ENCODE measurements around the gene CPLX4. TPM values are rescaled to one million over a fixed set of nuclear protein-coding genes. Genes with fewer than 3 reads are reported as not detected.
A peak's percentile ranks its signal among the peaks of the same experiment; 100 is the strongest.

Gene CPLX4
- total and polyA plus RNA-seq, 2 experiments from 2014 or later, result not detected

DNA sequence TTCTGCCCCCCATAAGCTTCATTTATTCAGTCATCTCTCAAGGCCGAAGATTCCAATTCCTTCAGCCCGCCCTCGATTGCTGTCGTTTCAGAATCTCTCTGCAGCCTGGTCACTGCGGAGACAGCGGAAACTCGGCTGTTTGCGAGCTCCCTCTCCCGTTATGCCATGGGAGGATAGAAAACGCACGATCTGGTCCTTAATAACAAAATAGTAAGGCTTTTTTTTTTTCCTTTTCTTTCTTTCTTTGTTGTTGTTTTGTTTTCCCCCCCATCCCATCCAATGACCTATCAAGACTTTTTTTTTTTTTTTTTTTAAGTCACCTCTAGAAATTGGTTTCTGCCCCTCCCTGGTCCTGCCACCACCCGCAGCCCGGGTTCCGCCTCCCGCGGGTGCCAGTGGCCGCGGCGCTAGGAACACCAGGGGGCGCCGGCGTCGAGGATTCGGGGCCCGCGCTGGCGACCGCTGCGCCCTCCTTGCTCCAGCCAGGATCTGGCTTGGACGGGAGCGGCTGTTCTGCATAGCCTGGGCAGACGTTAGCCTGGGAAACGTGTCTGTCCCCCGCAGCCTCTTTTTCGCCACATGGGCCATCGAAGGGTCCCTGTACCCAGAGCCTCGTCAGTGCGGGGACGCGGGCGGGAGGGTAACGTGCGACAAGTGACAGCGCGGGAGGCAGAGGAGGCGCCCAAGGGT is 10.1 kb downstream of the CPLX4 start:
- H2AFZ ChIP-seq, result peak overlapping the region; percentile 52
- no peaks in the 10 kb centered on the region for H3F3A ChIP-seq (ENCODE audit: insufficient read depth)
- no peaks in the 10 kb centered on the region for H3K79me2 ChIP-seq (ENCODE audit: insufficient read depth)
- H3K4me3 ChIP-seq, result peak overlapping the region; percentile 56
- H3K9me2 ChIP-seq (ENCODE audit: insufficient read depth), result no peaks in the 10 kb centered on the region
- peak; percentile 86 for DNase-seq
- peak overlapping the region; percentile 60 for H3K4me2 ChIP-seq (ENCODE audit: unreplicated experiment)
- TF ChIP-seq EZH2phosphoT487 (IDR thresholded peaks at IDR 0.05; ENCODE audit: insufficient read depth, low read depth), result no peak
- TF ChIP-seq EZH2 (IDR thresholded peaks at IDR 0.05; ENCODE audit: insufficient read depth, poor library complexity, severe bottlenecking), result no peak
- no peak overlapping the region for H3K27ac ChIP-seq
- no peaks in the 10 kb centered on the region for H3K36me3 ChIP-seq (ENCODE audit: low read depth)
- no peaks in the 10 kb centered on the region for H4K20me1 ChIP-seq (ENCODE audit: insufficient read depth)
- H3K9me3 ChIP-seq (ENCODE audit: low read depth), result no peaks in the 10 kb centered on the region
- H3K27me3 ChIP-seq (replicated peaks; ENCODE audit: insufficient read depth), result peaks cover 53% of the 10 kb centered on the region
- in situ Hi-C loops (cut with MboI), result no loop called here
- WGBS, 2 experiments (ENCODE audit: low coverage in 1 of 2, low lambda C conversion rate in 2 of 2, missing lambda C conversion rate in 2 of 2), result 1 to 5% methylated on average over 40 to 46 of the region's 46 CpGs
- H3K4me1 ChIP-seq (ENCODE audit: insufficient read depth), result no peaks in the 10 kb centered on the region
- no peak overlapping the region for H3K9ac ChIP-seq

DNA sequence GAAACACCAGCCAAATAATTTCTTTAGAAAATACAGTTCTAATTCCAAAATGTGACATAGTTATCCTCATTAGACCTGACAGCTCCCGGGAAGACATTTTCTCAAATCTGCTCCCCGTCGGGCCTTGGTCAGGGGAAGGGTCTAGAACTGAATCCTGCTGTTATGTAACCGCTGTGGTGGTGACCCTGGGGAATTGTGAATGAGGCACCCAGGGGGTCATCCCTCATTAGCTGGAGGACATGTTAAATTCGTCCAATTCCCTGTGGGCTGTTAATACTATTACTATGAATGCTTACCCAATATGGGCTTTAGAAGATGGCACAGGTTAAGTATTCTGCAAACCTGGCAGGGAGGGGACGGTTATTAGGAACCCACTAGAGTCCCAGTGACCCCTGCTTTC is 11.8 kb downstream of the CPLX4 start:
- no peak overlapping the region for H2AFZ ChIP-seq
- no peak for DNase-seq
- no peaks in the 10 kb centered on the region for H3K36me3 ChIP-seq (ENCODE audit: low read depth)
- H3K27ac ChIP-seq, result no peak overlapping the region
- H3K9ac ChIP-seq, result no peak overlapping the region
- H3K9me3 ChIP-seq (ENCODE audit: low read depth), result no peaks in the 10 kb centered on the region
- no peak overlapping the region for H3K4me3 ChIP-seq
- H3K27me3 ChIP-seq (replicated peaks; ENCODE audit: insufficient read depth), result peaks cover 61% of the 10 kb centered on the region
- no peaks in the 10 kb centered on the region for H3K79me2 ChIP-seq (ENCODE audit: insufficient read depth)
- 82 to 87% methylated on average over 6 of the region's 6 CpGs for WGBS, 2 experiments (ENCODE audit: low coverage in 1 of 2, low lambda C conversion rate in 2 of 2, missing lambda C conversion rate in 2 of 2)
- in situ Hi-C loops (cut with MboI), result no loop called here
- no peaks in the 10 kb centered on the region for H3K4me1 ChIP-seq (ENCODE audit: insufficient read depth)
- no peaks in the 10 kb centered on the region for H3K9me2 ChIP-seq (ENCODE audit: insufficient read depth)
- H3K4me2 ChIP-seq (ENCODE audit: unreplicated experiment), result no peak overlapping the region
- no peaks in the 10 kb centered on the region for H4K20me1 ChIP-seq (ENCODE audit: insufficient read depth)
- TF ChIP-seq EZH2 (IDR thresholded peaks at IDR 0.05; ENCODE audit: insufficient read depth, poor library complexity, severe bottlenecking), result no peak
- no peak for TF ChIP-seq EZH2phosphoT487 (IDR thresholded peaks at IDR 0.05; ENCODE audit: insufficient read depth, low read depth)
- no peaks in the 10 kb centered on the region for H3F3A ChIP-seq (ENCODE audit: insufficient read depth)

DNA sequence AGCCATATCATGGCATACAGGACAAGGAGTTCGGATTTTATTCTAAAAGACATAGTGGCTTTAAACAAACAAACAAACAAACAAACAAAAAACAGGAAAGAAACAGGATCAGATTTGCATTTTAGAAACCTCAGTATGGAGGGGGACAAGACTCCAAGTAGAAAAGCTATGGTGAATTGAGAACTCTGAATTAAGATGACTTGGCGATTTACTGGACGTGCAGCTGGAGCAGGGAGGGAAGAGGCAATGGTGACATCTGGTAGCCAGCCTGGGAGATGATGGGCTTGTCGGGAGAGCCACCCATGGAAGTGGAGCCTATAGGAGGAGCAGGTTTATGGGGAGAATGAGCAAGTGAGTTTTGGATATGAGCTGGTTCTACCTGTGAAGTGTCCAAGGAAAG is 13.2 kb downstream of the CPLX4 start:
- in situ Hi-C loops (cut with MboI), result no loop called here
- Histone ChIP-seq H3F3A (ENCODE audit: insufficient read depth) (no peaks in the 10 kb centered on the region), H3K9ac (no peak overlapping the region), H2AFZ (no peak overlapping the region), H3K79me2 (ENCODE audit: insufficient read depth) (no peaks in the 10 kb centered on the region), H3K4me1 (ENCODE audit: insufficient read depth) (no peaks in the 10 kb centered on the region), H3K27ac (no peak overlapping the region), H3K36me3 (ENCODE audit: low read depth) (no peaks in the 10 kb centered on the region), H3K9me3 (ENCODE audit: low read depth) (no peaks in the 10 kb centered on the region), H3K27me3 (replicated peaks; ENCODE audit: insufficient read depth) (peaks cover 58% of the 10 kb centered on the region), H4K20me1 (ENCODE audit: insufficient read depth) (no peaks in the 10 kb centered on the region), H3K4me2 (ENCODE audit: unreplicated experiment) (no peak overlapping the region), H3K4me3 (no peak overlapping the region), H3K9me2 (ENCODE audit: insufficient read depth) (no peaks in the 10 kb centered on the region)
- no peak for DNase-seq
- WGBS, 2 experiments (ENCODE audit: low coverage in 1 of 2, low lambda C conversion rate in 2 of 2, missing lambda C conversion rate in 2 of 2), result 68 to 69% methylated on average over 4 of the region's 4 CpGs
- TF ChIP-seq EZH2phosphoT487 (IDR thresholded peaks at IDR 0.05; ENCODE audit: insufficient read depth, low read depth) (no peak), EZH2 (IDR thresholded peaks at IDR 0.05; ENCODE audit: insufficient read depth, poor library complexity, severe bottlenecking) (no peak)

DNA sequence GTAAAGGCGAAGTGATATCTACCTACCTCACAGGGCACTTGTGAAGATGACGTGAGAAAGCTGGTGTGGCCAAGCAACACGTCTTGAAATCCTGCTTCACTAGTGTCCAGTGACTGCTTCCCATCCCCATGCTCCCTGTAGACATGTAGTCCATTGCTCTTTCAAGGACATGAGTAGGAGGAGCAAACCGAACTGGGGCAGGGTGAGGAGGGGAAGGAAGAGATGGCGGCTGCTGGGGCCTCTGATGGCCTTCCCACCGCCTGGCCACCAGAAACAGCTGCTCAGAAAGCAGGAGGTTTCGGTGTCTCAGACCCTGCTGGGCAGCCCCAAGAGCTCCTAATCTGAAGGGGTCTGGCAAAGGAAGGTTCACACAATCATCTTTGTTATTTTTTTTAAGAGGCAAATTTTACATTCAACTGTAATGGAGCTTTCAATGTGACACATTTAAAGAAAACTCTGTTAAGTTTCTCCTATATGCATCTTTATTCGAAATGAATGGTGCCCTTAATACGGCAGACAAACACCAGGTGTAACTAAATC is 14.7 kb downstream of the CPLX4 start:
- in situ Hi-C loops (cut with MboI), result no loop called here
- H3K4me1 ChIP-seq (ENCODE audit: insufficient read depth), result no peaks in the 10 kb centered on the region
- 81 to 82% methylated on average over 9 of the region's 9 CpGs for WGBS, 2 experiments (ENCODE audit: low coverage in 1 of 2, low lambda C conversion rate in 2 of 2, missing lambda C conversion rate in 2 of 2)

More for the DNA sequence above, 14.7 kb downstream of the CPLX4 start:
- Histone ChIP-seq H3K9me3 (ENCODE audit: low read depth) (no peaks in the 10 kb centered on the region), H3K36me3 (ENCODE audit: low read depth) (no peaks in the 10 kb centered on the region), H3K4me3 (no peak overlapping the region), H3K27ac (no peak overlapping the region), H4K20me1 (ENCODE audit: insufficient read depth) (no peaks in the 10 kb centered on the region), H3K9me2 (ENCODE audit: insufficient read depth) (no peaks in the 10 kb centered on the region), H3K79me2 (ENCODE audit: insufficient read depth) (no peaks in the 10 kb centered on the region), H3K4me2 (ENCODE audit: unreplicated experiment) (no peak overlapping the region), H3K9ac (no peak overlapping the region), H2AFZ (no peak overlapping the region), H3K27me3 (replicated peaks; ENCODE audit: insufficient read depth) (peaks cover 53% of the 10 kb centered on the region), H3F3A (ENCODE audit: insufficient read depth) (no peaks in the 10 kb centered on the region)
- no peak for DNase-seq
- TF ChIP-seq EZH2phosphoT487 (IDR thresholded peaks at IDR 0.05; ENCODE audit: insufficient read depth, low read depth), result no peak
- no peak for TF ChIP-seq EZH2 (IDR thresholded peaks at IDR 0.05; ENCODE audit: insufficient read depth, poor library complexity, severe bottlenecking)
